Measurements from ENCODE around the gene FUBP1. TPM values are rescaled to one million over a fixed set of nuclear protein-coding genes. Genes with fewer than 3 reads are reported as not detected.

FUBP1 gene
- total RNA-seq, 1 experiment from 2014 or later, result 271 TPM

DNA sequence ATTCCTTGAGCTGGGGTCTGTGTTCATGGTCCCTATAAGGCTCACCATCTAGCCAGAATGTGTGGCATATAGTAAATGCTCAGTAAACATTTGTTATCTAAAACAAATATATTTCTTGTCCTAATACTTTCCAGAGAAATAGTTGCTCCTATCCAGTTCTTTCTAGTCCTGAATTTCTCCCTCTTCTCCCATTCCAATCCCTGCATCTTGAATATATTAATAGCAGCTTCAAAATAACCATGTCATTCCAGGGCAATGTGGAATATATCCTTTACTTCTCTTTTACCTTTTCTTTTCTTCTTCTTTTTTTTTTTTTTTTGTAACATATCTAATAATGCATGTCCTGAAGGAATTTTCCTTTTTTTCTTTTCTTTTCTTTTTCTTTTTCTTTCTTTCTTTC, 36.3 kb upstream of the FUBP1 start:
- Histone ChIP-seq H3K23ac (ENCODE audit: insufficient read length, low read depth, low read length) (no peak overlapping the region), H3K4ac (ENCODE audit: low read depth, low read length) (no peak overlapping the region), H3K27ac (ENCODE audit: insufficient read length, low read depth, low read length) (no peak overlapping the region), H3K79me2 (ENCODE audit: insufficient read depth, low read length) (no peaks in the 10 kb centered on the region), H3K18ac (ENCODE audit: insufficient read length, low read depth, low read length) (no peak overlapping the region), H3K79me1 (ENCODE audit: insufficient read depth, low read depth, low read length, poor library complexity, severe bottlenecking) (no peaks in the 10 kb centered on the region), H3K9me3 (ENCODE audit: control insufficient read depth, low read depth, low read length) (no peaks in the 10 kb centered on the region), H3K4me2 (ENCODE audit: insufficient read depth, insufficient read length, low read length) (no peak overlapping the region), H3K27me3 (ENCODE audit: insufficient read depth, low read length) (no peaks in the 10 kb centered on the region), H2BK5ac (ENCODE audit: insufficient read length, low read length) (no peak overlapping the region), H3K56ac (ENCODE audit: insufficient read length, low read depth, low read length) (no peak overlapping the region), H2BK20ac (ENCODE audit: low read depth, low read length, poor library complexity, severe bottlenecking) (no peak overlapping the region), H3K23me2 (ENCODE audit: insufficient read length, low read depth, low read length, poor library complexity, severe bottlenecking) (no peaks in the 10 kb centered on the region), H2BK120ac (ENCODE audit: low read depth, low read length, poor library complexity, severe bottlenecking) (no peak overlapping the region), H2AK5ac (ENCODE audit: insufficient read length, low read length) (no peak overlapping the region), H2AFZ (ENCODE audit: low read length) (no peak overlapping the region), H4K5ac (ENCODE audit: insufficient read length, low read depth, low read length) (no peak overlapping the region), H2BK12ac (ENCODE audit: insufficient read length, low read depth, low read length) (no peak overlapping the region), H3K4me1 (ENCODE audit: insufficient read depth, low read length) (no peaks in the 10 kb centered on the region), H4K20me1 (ENCODE audit: control insufficient read depth, insufficient read depth, insufficient read length) (no peaks in the 10 kb centered on the region), H3K14ac (ENCODE audit: insufficient read depth, low read length) (no peak overlapping the region), H4K91ac (ENCODE audit: insufficient read length, low read depth, low read length) (no peak overlapping the region), H3K9ac (ENCODE audit: extremely low read depth, insufficient read length, low read length) (no peak overlapping the region), H2BK15ac (ENCODE audit: low read depth, low read length) (no peak overlapping the region), H3T11ph (ENCODE audit: low read length) (no peak overlapping the region), H4K8ac (replicated peaks; ENCODE audit: insufficient read length, low read depth, low read length) (no peak overlapping the region)
- DNase-seq, result no peak
- Mint-ChIP-seq H3K36me3 (ENCODE audit: insufficient read depth in 1 of 3, low read depth in 3 of 3) (peaks cover 2 to 5% (median 5%) of the 10 kb centered on the region in 3 experiments; a peak in 6 of 7 replicates), H3K9me3 (no peaks in the 10 kb centered on the region; a peak in 1 of 5 replicates), H3K27me3 (ENCODE audit: low read depth) (no peaks in the 10 kb centered on the region), H3K27ac (no peak overlapping the region), H3K4me3 (no peak overlapping the region), H3K4me1 (peaks cover 0 to 5% of the 10 kb centered on the region in 2 experiments; a peak in 1 of 4 replicates)
- TF ChIP-seq, protein P1, sequence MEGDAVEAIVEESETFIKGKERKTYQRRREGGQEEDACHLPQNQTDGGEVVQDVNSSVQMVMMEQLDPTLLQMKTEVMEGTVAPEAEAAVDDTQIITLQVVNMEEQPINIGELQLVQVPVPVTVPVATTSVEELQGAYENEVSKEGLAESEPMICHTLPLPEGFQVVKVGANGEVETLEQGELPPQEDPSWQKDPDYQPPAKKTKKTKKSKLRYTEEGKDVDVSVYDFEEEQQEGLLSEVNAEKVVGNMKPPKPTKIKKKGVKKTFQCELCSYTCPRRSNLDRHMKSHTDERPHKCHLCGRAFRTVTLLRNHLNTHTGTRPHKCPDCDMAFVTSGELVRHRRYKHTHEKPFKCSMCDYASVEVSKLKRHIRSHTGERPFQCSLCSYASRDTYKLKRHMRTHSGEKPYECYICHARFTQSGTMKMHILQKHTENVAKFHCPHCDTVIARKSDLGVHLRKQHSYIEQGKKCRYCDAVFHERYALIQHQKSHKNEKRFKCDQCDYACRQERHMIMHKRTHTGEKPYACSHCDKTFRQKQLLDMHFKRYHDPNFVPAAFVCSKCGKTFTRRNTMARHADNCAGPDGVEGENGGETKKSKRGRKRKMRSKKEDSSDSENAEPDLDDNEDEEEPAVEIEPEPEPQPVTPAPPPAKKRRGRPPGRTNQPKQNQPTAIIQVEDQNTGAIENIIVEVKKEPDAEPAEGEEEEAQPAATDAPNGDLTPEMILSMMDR (conservative IDR thresholded peaks at IDR 0.05), result no peak

All from H9 (cell line).